ENCODE data around the gene CCDC177.

DNA sequence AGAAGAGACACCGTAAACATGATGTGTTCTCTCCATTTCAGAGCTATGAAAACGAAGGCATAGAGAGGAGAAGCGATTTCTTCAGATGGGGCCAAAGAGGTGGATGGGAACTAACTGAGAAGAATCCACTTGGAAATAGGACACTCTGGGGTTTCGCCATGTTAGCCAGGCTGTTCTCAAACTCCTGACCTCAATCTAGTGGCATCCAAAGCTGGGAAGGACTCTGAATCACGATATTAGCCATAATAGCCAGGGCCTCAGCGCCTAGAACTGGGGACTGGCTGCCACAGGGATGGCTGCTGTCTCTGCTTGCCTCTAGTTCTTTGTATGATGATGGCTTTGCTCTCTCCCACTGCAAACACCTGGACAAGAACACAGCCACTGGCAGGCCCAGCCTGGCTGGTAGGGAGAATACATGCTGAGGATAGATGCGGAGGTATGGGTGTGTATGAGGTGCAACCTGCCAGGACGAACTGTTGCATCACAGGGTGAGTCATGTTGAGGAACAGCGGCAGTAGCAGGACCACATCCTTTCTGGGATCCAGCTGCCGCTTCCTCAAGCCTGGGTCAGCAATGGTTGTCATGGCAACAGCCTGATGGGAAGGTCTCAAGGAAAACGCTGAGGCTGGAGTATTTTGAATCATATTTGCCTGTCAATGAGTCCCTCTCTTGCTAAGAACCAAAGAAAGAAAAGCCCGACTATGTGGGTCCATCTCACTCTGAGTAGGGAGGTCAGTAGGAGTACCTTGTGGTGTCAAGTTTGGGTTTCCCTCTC, 31.1 kb downstream of the CCDC177 start:
- TF ChIP-seq, protein P1, sequence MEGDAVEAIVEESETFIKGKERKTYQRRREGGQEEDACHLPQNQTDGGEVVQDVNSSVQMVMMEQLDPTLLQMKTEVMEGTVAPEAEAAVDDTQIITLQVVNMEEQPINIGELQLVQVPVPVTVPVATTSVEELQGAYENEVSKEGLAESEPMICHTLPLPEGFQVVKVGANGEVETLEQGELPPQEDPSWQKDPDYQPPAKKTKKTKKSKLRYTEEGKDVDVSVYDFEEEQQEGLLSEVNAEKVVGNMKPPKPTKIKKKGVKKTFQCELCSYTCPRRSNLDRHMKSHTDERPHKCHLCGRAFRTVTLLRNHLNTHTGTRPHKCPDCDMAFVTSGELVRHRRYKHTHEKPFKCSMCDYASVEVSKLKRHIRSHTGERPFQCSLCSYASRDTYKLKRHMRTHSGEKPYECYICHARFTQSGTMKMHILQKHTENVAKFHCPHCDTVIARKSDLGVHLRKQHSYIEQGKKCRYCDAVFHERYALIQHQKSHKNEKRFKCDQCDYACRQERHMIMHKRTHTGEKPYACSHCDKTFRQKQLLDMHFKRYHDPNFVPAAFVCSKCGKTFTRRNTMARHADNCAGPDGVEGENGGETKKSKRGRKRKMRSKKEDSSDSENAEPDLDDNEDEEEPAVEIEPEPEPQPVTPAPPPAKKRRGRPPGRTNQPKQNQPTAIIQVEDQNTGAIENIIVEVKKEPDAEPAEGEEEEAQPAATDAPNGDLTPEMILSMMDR (conservative IDR thresholded peaks at IDR 0.05; ENCODE audit: low read depth, low read length), result no peak
- TF ChIP-seq EZH2 (IDR thresholded peaks at IDR 0.05; ENCODE audit: borderline replicate concordance, low read depth, low read length, poor library complexity, severe bottlenecking), result no peak
